EH (cell line): ENCODE measurements around the gene YLPM1.

Source experiments
- DNase-seq: peaks from one replicate; pipeline ENCODE4 v3.0.0-alpha.2; 2015; ENCODE audit warnings: low read depth

Gene YLPM1

GRCh38 chr14:74786796-74787315 is 23.7 kb downstream of the YLPM1 start:
- DNase-seq = no peak

- peak; percentile 40 for DNase-seq
Observed at GRCh38 chr14:74792249-74793039, 29.3 kb downstream of the YLPM1 start.

- DNase-seq = peak; percentile 5
Observed at GRCh38 chr14:74793506-74794155, 30.5 kb downstream of the YLPM1 start.

GRCh38 chr14:74794947-74795346 is 31.8 kb downstream of the YLPM1 start:
- DNase-seq = no peak

GRCh38 chr14:74799765-74800164 is 36.6 kb downstream of the YLPM1 start:
- DNase-seq = no peak

GRCh38 chr14:74800780-74801179 is 37.7 kb downstream of the YLPM1 start:
- DNase-seq = no peak

- DNase-seq = no peak
Observed at GRCh38 chr14:74801396-74801795, 38.3 kb downstream of the YLPM1 start.

- DNase-seq = peak; percentile 71
Observed at GRCh38 chr14:74804219-74804825, 41.2 kb downstream of the YLPM1 start.

GRCh38 chr14:74807853-74808545 is 44.9 kb downstream of the YLPM1 start:
- DNase-seq = no peak

- DNase-seq = no peak
Observed at GRCh38 chr14:74816124-74816523, 53.0 kb downstream of the YLPM1 start.

GRCh38 chr14:74820288-74820687 is 57.2 kb downstream of the YLPM1 start:
- DNase-seq = no peak

- DNase-seq = no peak
Observed at GRCh38 chr14:74821267-74821915, 58.3 kb downstream of the YLPM1 start.

- peak; percentile 68 for DNase-seq
Observed at GRCh38 chr14:74824997-74825396, 61.9 kb downstream of the YLPM1 start.

GRCh38 chr14:74826574-74826973 is 63.5 kb downstream of the YLPM1 start:
- no peak for DNase-seq

GRCh38 chr14:74829251-74829650 is 66.1 kb downstream of the YLPM1 start:
- peak; percentile 41 for DNase-seq

- DNase-seq = no peak
Observed at GRCh38 chr14:74832849-74833248, 69.7 kb downstream of the YLPM1 start.

- peak; percentile 19 for DNase-seq
Observed at GRCh38 chr14:74834692-74835392, 71.7 kb downstream of the YLPM1 start.

- no peak for DNase-seq
Observed at GRCh38 chr14:74835645-74836250, 72.6 kb downstream of the YLPM1 start.

- DNase-seq = peak; percentile 20
Observed at GRCh38 chr14:74836251-74836960, 73.3 kb downstream of the YLPM1 start.

- peak; percentile 20 for DNase-seq
Observed at GRCh38 chr14:74838166-74838565, 75.0 kb downstream of the YLPM1 start.
